ENCODE results near the gene GLIS1.
"Not testable (repeated sequence)": the region's sequence is repeated elsewhere in the genome, so short reads cannot be mapped to it uniquely, and the experiment has no call there.

Gene GLIS1

DNA sequence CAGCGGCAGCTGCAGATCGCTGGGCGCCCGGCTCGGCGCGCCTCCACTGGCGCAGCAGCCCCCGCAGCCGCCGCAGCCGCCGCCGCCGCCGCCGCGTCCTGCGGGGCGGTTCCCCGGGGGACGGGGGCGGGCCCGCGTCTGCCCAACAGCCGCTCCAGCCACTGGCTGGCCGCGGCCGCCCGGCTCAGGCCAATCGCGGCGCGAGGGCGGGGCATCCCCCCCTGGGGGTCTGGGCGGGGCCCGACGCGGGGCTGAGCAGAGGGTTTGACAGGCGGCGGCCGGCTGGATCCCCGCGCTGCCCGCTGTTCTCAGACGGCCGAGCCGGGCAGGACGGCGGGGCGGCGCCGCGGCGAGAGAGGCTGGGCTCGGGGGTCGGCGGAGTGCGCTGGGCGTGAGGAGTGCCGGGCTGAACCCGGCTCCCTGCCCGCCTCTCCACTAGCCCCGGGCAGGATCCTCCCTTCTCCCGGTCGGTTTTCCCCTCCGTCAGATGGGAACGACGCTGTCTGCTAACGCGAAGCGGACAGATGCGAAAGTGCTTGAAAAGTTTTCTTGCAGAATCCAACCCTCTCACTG is at the start of gene GLIS1:
TSS of gene GLIS1 (minus strand) at position 56 of the 573 bp plus-strand sequence. CDS start 1,100 bp downstream, outside the sequence.
- in situ Hi-C loops (cut with HindIII; ENCODE audit: low sequenced_read_pairs) = loop anchor here (25.0 kb wide), 2 partner anchors 127 to 277 kb away; partner anchors contain the start of gene DMRTB1

DNA sequence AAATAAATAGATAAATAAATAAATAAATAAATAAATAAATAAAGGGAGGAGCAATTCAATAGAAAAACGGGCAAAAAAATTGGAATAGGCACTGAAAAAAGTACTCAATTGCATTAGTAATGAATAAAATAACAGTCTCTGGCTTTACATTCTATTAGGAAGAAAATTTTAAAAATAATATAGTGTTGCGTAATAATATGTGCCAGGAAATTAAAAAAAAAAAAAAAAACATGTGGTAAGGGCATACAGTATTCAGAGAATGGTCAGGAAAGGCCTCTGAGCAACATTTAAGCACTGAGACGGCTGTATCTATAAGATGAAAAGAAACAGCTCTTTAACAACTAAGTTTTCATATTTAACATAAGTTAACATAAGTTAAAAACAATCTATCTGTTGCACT is 48.7 kb upstream of the GLIS1 start:
- in situ Hi-C loops (cut with HindIII; ENCODE audit: low sequenced_read_pairs) = no loop called here

DNA sequence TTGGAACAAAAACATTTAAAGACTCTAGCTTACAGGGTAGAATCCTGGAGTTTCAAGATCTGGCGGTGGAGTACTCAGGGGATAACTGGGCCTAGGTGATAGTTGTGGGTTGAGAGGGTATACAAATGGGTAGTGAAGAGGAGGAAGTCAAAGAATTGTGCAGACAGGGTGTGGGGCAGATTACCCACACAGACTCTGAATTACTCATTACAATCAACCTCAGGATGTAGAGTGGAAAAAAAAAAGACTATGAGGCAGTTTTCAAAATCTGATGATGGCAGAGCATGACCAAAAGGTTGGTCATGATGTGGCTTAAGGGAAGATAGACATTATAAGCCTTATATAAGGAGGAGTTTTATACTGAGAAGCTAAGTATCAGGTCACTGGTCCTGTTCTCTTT is 44.1 kb upstream of the GLIS1 start:
- in situ Hi-C loops (cut with HindIII; ENCODE audit: low sequenced_read_pairs) = no loop called here

GRCh38 chr1:53781654-53782053 is 42.7 kb upstream of the GLIS1 start:
- in situ Hi-C loops (cut with HindIII; ENCODE audit: low sequenced_read_pairs) = no loop called here

- in situ Hi-C loops (cut with HindIII; ENCODE audit: low sequenced_read_pairs) = no loop called here
Observed at GRCh38 chr1:53777272-53777671, 38.3 kb upstream of the GLIS1 start.

DNA sequence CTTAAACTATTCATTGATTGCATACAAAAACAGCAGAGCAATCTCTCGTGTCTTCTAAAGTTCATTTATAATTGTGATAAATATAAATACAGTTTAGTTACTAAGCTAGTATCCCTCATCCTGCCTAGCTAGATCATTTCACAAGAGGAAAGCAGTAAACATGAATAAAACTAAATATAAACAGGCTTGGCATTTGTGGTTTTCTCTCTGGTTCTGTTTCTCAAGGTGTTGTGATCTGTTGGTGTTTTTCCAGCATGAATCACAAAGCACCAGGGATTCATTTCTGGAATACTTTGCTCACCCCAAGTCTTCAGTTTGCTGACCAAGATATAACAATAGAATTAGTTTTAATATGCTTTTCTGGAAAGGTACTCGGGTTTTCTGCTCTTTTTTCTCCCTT is 32.7 kb upstream of the GLIS1 start:
- in situ Hi-C loops (cut with HindIII; ENCODE audit: low sequenced_read_pairs) = no loop called here

- in situ Hi-C loops (cut with HindIII; ENCODE audit: low sequenced_read_pairs) = no loop called here
Observed at GRCh38 chr1:53769780-53770179, 30.8 kb upstream of the GLIS1 start.

GRCh38 chr1:53769184-53769583 is 30.2 kb upstream of the GLIS1 start:
- in situ Hi-C loops (cut with HindIII; ENCODE audit: low sequenced_read_pairs) = no loop called here

- in situ Hi-C loops (cut with HindIII; ENCODE audit: low sequenced_read_pairs) = no loop called here
Observed at GRCh38 chr1:53766831-53767405, 28.0 kb upstream of the GLIS1 start.

DNA sequence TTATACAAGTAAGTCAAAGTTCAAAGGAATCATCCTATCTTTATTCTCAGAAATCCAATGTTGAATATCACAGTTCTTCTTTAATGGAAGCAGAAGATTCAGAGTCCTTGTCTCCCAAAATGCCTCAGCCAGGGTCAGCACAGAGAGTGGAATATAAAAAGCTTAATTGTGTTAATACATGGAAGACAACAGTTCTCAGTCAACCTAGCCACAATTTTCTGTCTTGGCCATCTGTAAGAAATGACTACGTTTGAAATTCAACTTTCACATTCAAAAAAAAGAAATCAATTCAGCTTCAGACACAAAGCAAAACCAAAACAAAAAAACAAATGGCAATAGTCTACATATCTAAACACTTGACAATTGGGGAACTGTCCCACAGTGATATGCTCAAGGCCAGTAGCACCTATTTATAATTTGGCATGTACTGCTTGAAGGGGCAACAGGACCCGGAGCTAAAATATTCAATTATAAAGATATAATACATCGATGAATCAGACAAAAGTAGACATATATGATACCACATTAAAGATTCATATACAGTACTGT is 27.3 kb upstream of the GLIS1 start:
- in situ Hi-C loops (cut with HindIII; ENCODE audit: low sequenced_read_pairs) = no loop called here

- in situ Hi-C loops (cut with HindIII; ENCODE audit: low sequenced_read_pairs) = no loop called here
Observed at GRCh38 chr1:53765657-53766056, 26.7 kb upstream of the GLIS1 start.

DNA sequence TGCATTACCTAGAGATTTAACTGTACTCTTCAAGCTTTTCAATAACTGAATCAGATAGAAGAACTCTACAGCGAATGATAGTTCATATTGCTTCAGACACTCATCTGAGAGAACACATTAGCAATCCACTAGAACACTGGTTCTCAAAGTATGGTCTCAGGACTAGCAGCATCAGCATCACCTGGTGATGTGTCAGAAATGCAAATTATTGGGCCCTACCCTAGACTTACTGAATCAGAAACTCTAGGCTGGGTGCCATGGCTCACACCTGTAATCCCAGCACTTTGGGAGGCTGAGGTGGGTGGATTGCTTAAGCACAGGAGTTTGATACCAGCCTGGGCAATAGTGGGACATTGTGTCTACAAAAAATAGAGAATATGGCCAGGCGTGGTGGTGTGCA is 24.9 kb upstream of the GLIS1 start:
- in situ Hi-C loops (cut with HindIII; ENCODE audit: low sequenced_read_pairs) = no loop called here

GRCh38 chr1:53763461-53763860 is 24.5 kb upstream of the GLIS1 start:
- in situ Hi-C loops (cut with HindIII; ENCODE audit: low sequenced_read_pairs) = no loop called here

DNA sequence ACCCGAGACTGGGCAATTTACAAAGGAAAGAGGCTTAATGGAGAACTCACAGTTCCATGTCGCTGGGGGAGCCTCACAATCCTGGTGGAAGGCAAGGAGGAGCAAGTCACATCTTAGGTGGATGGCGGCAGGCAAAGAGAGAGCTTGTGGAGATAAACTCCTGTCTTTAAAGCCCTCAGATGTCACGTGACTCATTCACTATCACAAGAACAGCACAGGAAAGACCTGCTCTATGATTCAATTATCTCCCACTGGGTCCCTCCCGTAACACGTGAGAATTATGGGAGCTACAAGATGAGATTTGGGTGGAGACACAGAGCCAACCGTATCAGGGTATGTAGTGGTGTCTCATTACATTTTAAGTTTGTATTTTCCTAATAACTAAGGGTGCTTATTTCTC is 21.5 kb upstream of the GLIS1 start:
- in situ Hi-C loops (cut with HindIII; ENCODE audit: low sequenced_read_pairs) = not testable (repeated sequence)

GRCh38 chr1:53755874-53756273 is 16.9 kb upstream of the GLIS1 start:
- in situ Hi-C loops (cut with HindIII; ENCODE audit: low sequenced_read_pairs) = no loop called here

DNA sequence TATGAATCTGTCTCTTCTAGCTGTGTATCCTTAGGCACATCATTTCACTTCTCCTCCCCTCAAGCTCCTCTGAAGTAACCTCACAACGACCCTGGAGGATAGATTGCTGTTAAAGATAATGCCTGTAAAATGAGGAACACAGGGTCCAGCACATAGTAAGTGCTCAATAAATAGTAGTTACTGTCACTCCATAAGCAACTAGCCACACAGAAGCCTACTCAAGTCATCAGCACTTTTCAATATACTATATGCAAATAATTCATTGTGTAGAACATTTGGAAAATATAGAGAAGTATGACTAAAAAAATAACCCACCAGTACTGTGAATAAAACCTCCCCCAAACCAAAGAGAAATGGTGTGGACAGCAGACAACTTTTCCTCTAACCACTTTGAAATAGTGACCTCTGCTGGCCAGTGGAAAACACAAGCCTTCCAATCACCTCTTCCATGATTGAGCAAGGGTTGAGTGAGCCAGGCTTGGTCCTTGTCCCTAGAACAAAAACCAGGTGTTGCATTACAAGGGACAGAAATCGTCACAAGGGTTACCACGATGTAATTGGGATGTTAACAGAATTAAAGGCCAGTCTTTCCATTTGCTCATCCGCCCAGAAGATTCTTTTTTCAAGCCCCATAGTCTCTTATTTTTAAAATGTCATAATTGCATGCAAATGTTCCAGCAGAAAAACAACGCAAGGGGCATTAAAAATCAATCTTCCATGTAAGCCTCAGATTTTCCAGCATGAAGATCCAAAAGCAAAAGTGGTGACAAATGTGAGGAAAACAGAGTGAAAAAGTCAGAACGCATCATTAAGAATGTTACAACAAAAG is 15.7 kb upstream of the GLIS1 start:
- in situ Hi-C loops (cut with HindIII; ENCODE audit: low sequenced_read_pairs) = no loop called here

DNA sequence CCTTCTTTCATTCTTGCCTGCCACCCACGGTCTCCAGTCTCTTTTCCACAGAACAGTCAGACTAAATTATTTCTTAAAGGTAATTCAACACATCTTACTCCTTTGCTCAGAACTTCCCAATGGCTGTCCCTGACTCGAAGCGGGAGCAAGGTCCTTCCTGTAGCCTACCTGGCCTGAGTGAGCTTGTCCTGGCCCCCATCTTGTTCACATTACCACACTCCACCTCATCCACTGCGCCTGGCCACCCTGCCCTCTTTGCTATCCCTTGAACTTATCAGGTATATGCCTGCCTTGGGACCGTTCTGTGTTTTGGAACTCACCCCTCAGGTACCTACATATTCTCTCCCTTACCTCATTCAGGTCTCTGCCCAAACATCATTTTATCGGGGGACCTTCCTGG is 13.3 kb upstream of the GLIS1 start:
- in situ Hi-C loops (cut with HindIII; ENCODE audit: low sequenced_read_pairs) = no loop called here

DNA sequence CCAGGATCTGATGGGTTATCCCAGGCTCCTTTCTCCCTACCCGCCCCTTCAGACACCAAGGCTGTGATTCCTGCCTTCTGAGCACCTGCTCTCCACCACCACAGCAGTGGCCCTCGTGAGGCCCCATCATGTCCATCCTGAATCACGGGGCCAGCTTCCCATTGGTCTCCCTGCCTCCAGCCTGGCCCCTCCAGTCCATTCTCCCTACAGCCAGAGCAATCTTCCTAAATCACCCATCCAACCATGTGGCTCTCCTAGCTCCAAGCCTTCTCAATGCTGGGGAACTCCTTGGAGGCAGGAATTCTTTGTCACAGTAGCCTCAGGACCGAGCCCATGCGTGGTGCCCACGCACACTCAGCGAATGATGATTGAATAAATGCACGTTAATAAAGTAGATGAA is 8.9 kb upstream of the GLIS1 start:
- in situ Hi-C loops (cut with HindIII; ENCODE audit: low sequenced_read_pairs) = loop anchor here (25.0 kb wide), 2 partner anchors 136 to 286 kb away; partner anchors contain the start of gene DMRTB1

GRCh38 chr1:53740621-53741105 is 1.7 kb upstream of the GLIS1 start:
- in situ Hi-C loops (cut with HindIII; ENCODE audit: low sequenced_read_pairs) = loop anchor here (25.0 kb wide), 2 partner anchors 128 to 278 kb away; partner anchors contain the start of gene DMRTB1

DNA sequence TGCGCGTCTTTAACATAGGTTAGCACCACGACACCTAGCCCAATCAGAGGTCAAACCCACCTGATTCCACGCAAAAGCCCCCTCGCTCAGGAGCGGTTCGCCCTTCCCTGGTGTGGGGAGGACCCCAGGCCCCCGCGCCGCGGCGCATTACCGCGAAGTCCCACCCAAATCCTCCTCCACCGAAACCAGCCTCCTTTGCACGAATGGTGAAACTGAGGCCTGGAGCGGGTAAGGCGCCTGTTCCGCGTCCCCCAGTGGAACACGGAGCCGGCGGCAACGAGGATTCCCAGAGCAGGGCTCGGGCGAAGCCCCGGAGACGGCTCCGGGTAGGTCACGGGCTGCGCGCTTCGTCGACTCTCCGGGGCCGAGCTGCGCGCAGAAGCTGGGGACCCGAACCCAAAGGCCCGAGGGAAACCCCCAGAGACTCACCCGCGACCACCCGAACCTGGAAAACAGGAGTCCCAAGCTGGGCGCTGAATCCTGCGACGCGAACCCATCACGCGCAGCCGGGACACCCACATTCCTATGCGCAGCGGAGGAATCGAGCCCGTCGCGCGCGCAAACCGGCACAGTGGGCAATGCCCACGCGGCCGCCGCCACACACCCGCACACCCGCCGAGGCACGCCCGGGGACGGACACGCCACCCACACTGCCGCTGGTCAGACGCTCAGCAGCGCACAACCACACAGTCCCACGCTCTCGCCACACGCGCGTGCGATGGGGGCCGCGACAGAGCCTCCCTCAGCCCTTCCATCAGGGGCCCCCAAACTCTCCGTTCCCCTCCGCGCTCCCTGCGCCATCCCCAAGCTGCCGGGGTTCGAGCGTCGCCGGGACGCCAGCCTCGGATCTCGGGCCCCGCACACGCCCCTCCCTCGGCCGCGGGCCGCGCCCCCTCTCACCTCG is 507 bp downstream of the GLIS1 start:
- in situ Hi-C loops (cut with HindIII; ENCODE audit: low sequenced_read_pairs) = loop anchor here (25.0 kb wide), 2 partner anchors 126 to 276 kb away; partner anchors contain the start of gene DMRTB1

All from DLD1 (cell line).